ENCODE results near the gene PBOV1. TPM values are rescaled to one million over a fixed set of nuclear protein-coding genes. Genes with fewer than 3 reads are reported as not detected.

Gene PBOV1
- total RNA-seq, 1 donor = not detected

- Histone ChIP-seq H3K27me3 (ENCODE audit: insufficient read depth, low read length) (peaks cover 10% of the 10 kb centered on the region), H4K20me1 (ENCODE audit: insufficient read depth, low read length) (no peaks in the 10 kb centered on the region), H3K79me2 (ENCODE audit: insufficient read depth, low read length) (no peaks in the 10 kb centered on the region), H3K4me3 (ENCODE audit: insufficient read depth, low read length) (no peak overlapping the region), H3K9me3 (ENCODE audit: low read depth, low read length) (no peaks in the 10 kb centered on the region), H3K27ac (ENCODE audit: low read depth, low read length) (no peak overlapping the region), H3K4me1 (ENCODE audit: insufficient read depth, low read length) (no peaks in the 10 kb centered on the region), H3K36me3 (ENCODE audit: insufficient read depth, low read length) (no peaks in the 10 kb centered on the region), H2AFZ (ENCODE audit: low read length) (no peak overlapping the region), H3K4me2 (ENCODE audit: insufficient read depth, low read length) (no peak overlapping the region)
- TF ChIP-seq CTCF (IDR thresholded peaks at IDR 0.05; ENCODE audit: extremely low read depth, low read depth, low read length) = no peak
- no peak for DNase-seq (ENCODE audit: insufficient read length, low spot score, missing footprints)
Observed at GRCh38 chr6:138261116-138261780, 43.0 kb upstream of the PBOV1 start.

GRCh38 chr6:138258991-138259390, 40.7 kb upstream of the PBOV1 start:
- no peaks in the 10 kb centered on the region for H3K79me2 ChIP-seq (ENCODE audit: insufficient read depth, low read length)
- H3K4me3 ChIP-seq (ENCODE audit: insufficient read depth, low read length) = no peak overlapping the region
- H3K27me3 ChIP-seq (ENCODE audit: insufficient read depth, low read length) = peaks cover 10% of the 10 kb centered on the region
- H2AFZ ChIP-seq (ENCODE audit: low read length) = no peak overlapping the region
- no peaks in the 10 kb centered on the region for H4K20me1 ChIP-seq (ENCODE audit: insufficient read depth, low read length)
- H3K36me3 ChIP-seq (ENCODE audit: insufficient read depth, low read length) = no peaks in the 10 kb centered on the region
- no peak for TF ChIP-seq CTCF (IDR thresholded peaks at IDR 0.05; ENCODE audit: extremely low read depth, low read depth, low read length)
- no peak overlapping the region for H3K27ac ChIP-seq (ENCODE audit: low read depth, low read length)
- no peaks in the 10 kb centered on the region for H3K9me3 ChIP-seq (ENCODE audit: low read depth, low read length)
- H3K4me2 ChIP-seq (ENCODE audit: insufficient read depth, low read length) = no peak overlapping the region
- DNase-seq (ENCODE audit: insufficient read length, low spot score, missing footprints) = no peak
- no peaks in the 10 kb centered on the region for H3K4me1 ChIP-seq (ENCODE audit: insufficient read depth, low read length)

- no peaks in the 10 kb centered on the region for H3K36me3 ChIP-seq (ENCODE audit: insufficient read depth, low read length)
- H3K9me3 ChIP-seq (ENCODE audit: low read depth, low read length) = no peaks in the 10 kb centered on the region
- peaks cover 10% of the 10 kb centered on the region for H3K27me3 ChIP-seq (ENCODE audit: insufficient read depth, low read length)
- DNase-seq (ENCODE audit: insufficient read length, low spot score, missing footprints) = no peak
- no peak for TF ChIP-seq CTCF (IDR thresholded peaks at IDR 0.05; ENCODE audit: extremely low read depth, low read depth, low read length)
- no peaks in the 10 kb centered on the region for H3K79me2 ChIP-seq (ENCODE audit: insufficient read depth, low read length)
- no peak overlapping the region for H3K4me3 ChIP-seq (ENCODE audit: insufficient read depth, low read length)
- H4K20me1 ChIP-seq (ENCODE audit: insufficient read depth, low read length) = no peaks in the 10 kb centered on the region
- no peak overlapping the region for H3K4me2 ChIP-seq (ENCODE audit: insufficient read depth, low read length)
- no peak overlapping the region for H2AFZ ChIP-seq (ENCODE audit: low read length)
- H3K4me1 ChIP-seq (ENCODE audit: insufficient read depth, low read length) = no peaks in the 10 kb centered on the region
- H3K27ac ChIP-seq (ENCODE audit: low read depth, low read length) = no peak overlapping the region
Observed at GRCh38 chr6:138258197-138258596, 39.9 kb upstream of the PBOV1 start.

GRCh38 chr6:138257638-138258040, 39.3 kb upstream of the PBOV1 start:
- H3K4me1 ChIP-seq (ENCODE audit: insufficient read depth, low read length) = no peaks in the 10 kb centered on the region
- H3K36me3 ChIP-seq (ENCODE audit: insufficient read depth, low read length) = no peaks in the 10 kb centered on the region
- no peaks in the 10 kb centered on the region for H3K9me3 ChIP-seq (ENCODE audit: low read depth, low read length)
- H3K4me2 ChIP-seq (ENCODE audit: insufficient read depth, low read length) = no peak overlapping the region
- H2AFZ ChIP-seq (ENCODE audit: low read length) = no peak overlapping the region
- H4K20me1 ChIP-seq (ENCODE audit: insufficient read depth, low read length) = no peaks in the 10 kb centered on the region
- no peak overlapping the region for H3K4me3 ChIP-seq (ENCODE audit: insufficient read depth, low read length)
- H3K27ac ChIP-seq (ENCODE audit: low read depth, low read length) = no peak overlapping the region
- peaks cover 10% of the 10 kb centered on the region for H3K27me3 ChIP-seq (ENCODE audit: insufficient read depth, low read length)
- no peak for TF ChIP-seq CTCF (IDR thresholded peaks at IDR 0.05; ENCODE audit: extremely low read depth, low read depth, low read length)
- no peak for DNase-seq (ENCODE audit: insufficient read length, low spot score, missing footprints)
- H3K79me2 ChIP-seq (ENCODE audit: insufficient read depth, low read length) = no peaks in the 10 kb centered on the region
